ENCODE results near the gene HS3ST1.
"Not testable (repeated sequence)": the region's sequence is repeated elsewhere in the genome, so short reads cannot be mapped to it uniquely, and the experiment has no call there.

GRCh38 chr4:11384072-11384471 is 44.6 kb downstream of the HS3ST1 start:
- not testable (repeated sequence) for TF ChIP-seq CTCF, POLR2A (IDR thresholded peaks at IDR 0.05)

Data from ovary (tissue), 3 donors.